T-helper 2 cell treated with Interferon-gamma antibody and Interleukin-4, amounts not matched to agents 5 μg/mL and 100 μg/mL, for 36 hours (primary cell): ENCODE data around the gene SOBP.
"Not testable (repeated sequence)": the region's sequence is repeated elsewhere in the genome, so short reads cannot be mapped to it uniquely, and the experiment has no call there.

Experiments
- DNase-seq: peaks from one replicate; pipeline ENCODE4 v3.0.0; 2021; ENCODE audit warnings: low spot score
- H3K27ac Mint-ChIP-seq: one replicate; pipeline ENCODE4 v1.8.0; 2021; ENCODE audit warnings: mild to moderate bottlenecking, mixed read lengths
- H3K27me3 Mint-ChIP-seq: one replicate; pipeline ENCODE4 v1.8.0; 2021; ENCODE audit warnings: low read depth, mixed read lengths
- H3K36me3 Mint-ChIP-seq: one replicate; pipeline ENCODE4 v1.8.0; 2021; ENCODE audit warnings: low read depth, mixed read lengths
- H3K4me1 Mint-ChIP-seq: one replicate; pipeline ENCODE4 v1.8.0; 2021; ENCODE audit warnings: low read depth, mixed read lengths
- H3K4me3 Mint-ChIP-seq: one replicate; pipeline ENCODE4 v1.8.0; 2022; ENCODE audit warnings: mild to moderate bottlenecking, moderate library complexity, mixed read lengths
- H3K9me3 Mint-ChIP-seq: one replicate; pipeline ENCODE4 v1.8.0; 2021; ENCODE audit warnings: mixed read lengths

SOBP gene

DNA sequence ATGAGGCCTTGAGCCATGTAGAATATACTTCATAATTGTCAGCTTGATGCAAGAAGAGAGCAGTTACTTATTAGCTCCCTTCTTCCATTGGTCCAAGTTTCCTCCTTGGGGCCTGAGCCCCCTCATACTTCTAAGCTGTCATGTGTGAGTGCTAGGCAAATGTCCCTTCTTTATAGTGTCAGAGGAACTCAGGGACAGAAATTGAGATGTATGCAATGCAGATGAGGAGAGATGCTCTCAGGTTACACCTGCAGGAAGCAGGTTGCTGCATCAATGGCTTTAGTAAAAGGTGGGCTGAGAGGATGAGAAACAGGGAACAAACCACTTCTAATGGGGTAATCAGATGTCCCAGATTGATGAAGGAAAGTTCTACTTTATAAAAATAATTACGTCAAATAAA lies 23.9 kb upstream of the SOBP start:
- Mint-ChIP-seq H3K4me3 (no peak overlapping the region), H3K27me3 (peaks cover 28% of the 10 kb centered on the region), H3K36me3 (no peaks in the 10 kb centered on the region), H3K9me3 (no peaks in the 10 kb centered on the region), H3K27ac (no peak overlapping the region), H3K4me1 (no peaks in the 10 kb centered on the region)
- no peak for DNase-seq

DNA sequence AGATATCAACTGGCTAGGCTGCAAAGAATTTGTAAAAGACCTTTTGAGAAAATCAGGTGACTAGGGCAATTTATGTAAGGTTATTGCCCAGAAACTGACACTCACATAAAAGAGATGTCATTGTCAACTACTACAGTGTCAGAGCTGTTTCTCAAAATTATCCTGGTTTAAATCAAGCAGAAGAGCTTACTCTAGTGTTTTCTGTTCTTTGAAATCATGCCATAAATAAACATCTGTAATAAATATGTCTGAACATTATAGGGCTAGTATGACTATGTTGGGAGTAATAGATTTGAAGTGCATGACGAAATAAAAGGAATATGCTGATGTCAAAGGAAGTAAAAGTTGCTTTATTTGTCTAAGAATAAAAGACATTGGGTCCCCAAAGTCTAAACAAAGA lies 19.6 kb upstream of the SOBP start:
- Mint-ChIP-seq H3K9me3 (no peaks in the 10 kb centered on the region), H3K27ac (no peak overlapping the region), H3K27me3 (peaks cover 45% of the 10 kb centered on the region), H3K4me3 (no peak overlapping the region), H3K36me3 (no peaks in the 10 kb centered on the region), H3K4me1 (no peaks in the 10 kb centered on the region)
- no peak for DNase-seq

DNA sequence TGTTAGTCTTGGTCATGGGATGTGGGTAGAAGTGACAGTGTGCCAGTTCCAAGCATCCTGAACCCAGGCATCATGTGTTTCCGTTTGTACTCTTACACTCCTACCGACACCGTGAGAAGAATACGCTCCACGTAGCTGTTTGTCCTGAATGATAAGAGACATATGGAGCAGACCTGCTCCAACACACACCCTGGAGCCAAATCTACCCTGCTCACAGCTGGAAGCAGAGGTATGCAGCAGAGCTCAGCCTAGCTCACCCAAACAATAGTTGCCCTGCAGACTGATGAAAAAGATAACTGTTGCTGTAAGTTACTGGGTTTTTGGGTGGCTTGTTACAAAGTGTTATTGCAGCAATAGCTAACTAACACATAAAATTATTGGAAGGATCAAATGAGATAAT lies 16.3 kb upstream of the SOBP start:
- Mint-ChIP-seq H3K36me3 (no peaks in the 10 kb centered on the region), H3K27me3 (peaks cover 41% of the 10 kb centered on the region), H3K4me1 (no peaks in the 10 kb centered on the region), H3K9me3 (no peaks in the 10 kb centered on the region), H3K4me3 (no peak overlapping the region), H3K27ac (no peak overlapping the region)
- DNase-seq, result no peak

DNA sequence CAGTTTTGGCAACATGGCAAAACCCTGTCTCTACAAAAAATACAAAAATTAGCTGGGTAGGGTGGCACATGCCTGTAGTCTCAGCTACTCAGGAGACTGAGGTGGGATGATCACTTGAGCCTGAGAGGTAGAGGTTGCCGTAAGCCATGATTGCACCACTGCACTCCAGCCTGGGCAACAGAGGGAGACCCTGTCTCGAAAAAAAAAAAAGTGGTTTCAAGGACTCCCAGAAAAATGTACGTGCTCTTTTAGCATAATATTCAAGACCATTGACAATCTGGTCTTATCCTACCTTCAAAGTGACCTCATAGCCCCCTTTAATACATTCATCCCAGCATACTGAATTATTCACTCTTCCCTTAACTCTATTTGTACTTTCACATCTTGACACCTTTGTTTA lies 14.6 kb upstream of the SOBP start:
- not testable (repeated sequence) for DNase-seq, H3K4me1 Mint-ChIP-seq, H3K4me3 Mint-ChIP-seq, H3K9me3 Mint-ChIP-seq, H3K36me3 Mint-ChIP-seq, H3K27ac Mint-ChIP-seq
- peaks cover 45% of the 10 kb centered on the region for H3K27me3 Mint-ChIP-seq

DNA sequence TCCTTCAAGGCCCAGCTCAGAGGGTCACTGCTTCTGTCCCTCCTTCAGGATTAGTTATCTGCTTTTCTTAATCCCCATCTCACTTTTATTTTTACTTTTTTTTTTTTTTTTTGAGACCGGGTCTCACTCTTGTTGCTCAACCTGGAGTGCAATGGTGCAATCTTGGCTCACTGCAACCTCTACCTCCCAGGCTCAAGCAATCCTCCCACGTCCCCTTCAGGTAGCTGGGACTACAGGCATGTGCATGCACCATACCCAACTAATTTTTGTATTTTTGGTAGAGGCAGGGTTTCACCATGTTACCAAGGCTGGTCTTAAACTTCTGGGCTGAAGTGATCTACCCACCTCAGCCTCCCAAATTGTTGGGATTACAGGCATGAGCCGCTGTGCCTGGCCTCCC lies 14.1 kb upstream of the SOBP start:
- not testable (repeated sequence) for H3K9me3 Mint-ChIP-seq, DNase-seq, H3K36me3 Mint-ChIP-seq, H3K4me1 Mint-ChIP-seq, H3K4me3 Mint-ChIP-seq, H3K27ac Mint-ChIP-seq
- peaks cover 48% of the 10 kb centered on the region for H3K27me3 Mint-ChIP-seq

DNA sequence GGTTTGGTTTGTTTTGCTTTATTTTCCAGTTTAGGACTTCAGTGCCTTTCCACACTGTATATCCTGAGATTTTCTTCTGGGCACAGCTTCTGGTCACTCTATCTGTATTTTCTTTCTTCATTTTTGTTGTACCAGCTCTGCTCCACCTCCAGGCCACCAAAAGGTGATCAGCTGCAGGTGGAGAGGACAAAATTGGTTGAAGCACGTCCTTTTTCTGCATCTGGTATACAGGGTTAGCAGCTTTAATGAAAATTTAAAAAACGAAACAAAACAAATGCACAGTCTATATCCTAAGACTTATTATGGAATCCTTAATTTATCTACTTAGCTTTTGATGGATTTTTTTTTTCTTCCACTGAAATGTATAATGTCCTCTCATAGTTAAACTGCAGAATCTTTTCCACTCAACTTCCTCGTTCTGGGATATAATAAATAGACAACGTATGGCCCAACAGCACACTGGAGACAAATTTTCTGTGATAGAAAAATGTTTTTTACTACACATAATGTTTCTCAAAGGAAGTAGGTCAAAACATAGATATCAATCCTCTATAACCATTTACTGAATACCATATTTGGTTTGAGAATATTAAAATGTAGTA lies 10.7 kb upstream of the SOBP start:
- Mint-ChIP-seq H3K27me3 (peaks cover 56% of the 10 kb centered on the region), H3K4me1 (no peaks in the 10 kb centered on the region), H3K27ac (no peak overlapping the region), H3K9me3 (no peaks in the 10 kb centered on the region), H3K36me3 (no peaks in the 10 kb centered on the region), H3K4me3 (no peak overlapping the region)
- DNase-seq, result no peak

DNA sequence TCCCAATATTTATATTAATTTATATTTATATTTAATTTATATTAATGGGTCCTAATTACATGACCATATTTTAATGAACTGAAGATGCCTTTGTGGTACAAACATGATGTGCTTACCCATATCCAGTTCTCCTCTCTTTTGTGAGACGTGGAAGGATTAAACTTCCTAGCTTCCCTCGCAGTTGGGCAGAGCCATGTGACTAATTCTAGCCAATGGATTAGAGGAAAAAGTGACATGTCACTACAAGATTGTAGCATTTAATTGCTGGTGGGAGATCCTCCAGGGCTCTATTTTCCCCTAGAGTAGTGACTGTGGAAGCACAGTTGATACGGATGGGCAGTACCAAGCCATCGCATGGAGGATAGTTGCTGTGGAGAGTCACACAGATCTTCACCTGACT lies 4.8 kb upstream of the SOBP start:
- Mint-ChIP-seq H3K4me3 (no peak overlapping the region), H3K27ac (no peak overlapping the region), H3K9me3 (no peaks in the 10 kb centered on the region), H3K36me3 (no peaks in the 10 kb centered on the region), H3K27me3 (peaks cover 63% of the 10 kb centered on the region), H3K4me1 (peaks cover 4% of the 10 kb centered on the region)
- no peak for DNase-seq

DNA sequence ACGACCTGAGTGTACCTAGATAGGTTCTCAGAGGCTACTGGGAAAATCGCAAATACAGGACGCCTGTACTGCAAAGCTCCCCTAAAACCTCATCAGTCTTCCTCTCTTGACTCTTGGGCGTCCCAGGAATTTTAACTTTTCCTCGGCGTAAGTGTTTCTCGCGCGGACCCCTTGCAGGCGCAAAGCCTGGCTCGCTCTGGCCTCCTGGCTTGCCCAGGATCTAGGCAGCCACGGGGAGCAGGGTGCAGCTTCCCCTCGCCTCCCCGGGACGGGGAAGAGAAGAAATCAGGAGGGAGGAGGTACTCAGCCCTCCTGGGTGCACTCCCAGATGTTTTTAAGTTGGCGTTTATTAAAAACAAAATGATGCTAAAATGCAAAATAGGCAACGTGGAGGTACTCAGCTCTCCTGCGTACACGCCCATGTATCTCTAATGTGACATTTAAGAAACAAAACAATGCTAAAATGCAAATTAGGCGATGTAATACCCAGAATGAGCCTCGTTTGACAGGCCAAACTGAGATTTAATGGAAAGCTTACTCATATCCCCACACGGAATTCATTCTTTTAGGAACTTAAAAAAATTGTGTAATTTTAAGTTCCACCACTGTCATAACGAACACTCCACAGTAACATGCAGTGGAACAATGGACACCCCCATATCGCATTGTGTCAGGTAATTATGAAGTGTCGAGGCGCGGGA lies 1.6 kb upstream of the SOBP start:
- Mint-ChIP-seq H3K36me3 (no peaks in the 10 kb centered on the region), H3K9me3 (no peaks in the 10 kb centered on the region), H3K4me1 (peaks cover 7% of the 10 kb centered on the region), H3K27me3 (peaks cover 54% of the 10 kb centered on the region), H3K27ac (no peak overlapping the region), H3K4me3 (peak overlapping the region; percentile 92)
- no peak for DNase-seq

DNA sequence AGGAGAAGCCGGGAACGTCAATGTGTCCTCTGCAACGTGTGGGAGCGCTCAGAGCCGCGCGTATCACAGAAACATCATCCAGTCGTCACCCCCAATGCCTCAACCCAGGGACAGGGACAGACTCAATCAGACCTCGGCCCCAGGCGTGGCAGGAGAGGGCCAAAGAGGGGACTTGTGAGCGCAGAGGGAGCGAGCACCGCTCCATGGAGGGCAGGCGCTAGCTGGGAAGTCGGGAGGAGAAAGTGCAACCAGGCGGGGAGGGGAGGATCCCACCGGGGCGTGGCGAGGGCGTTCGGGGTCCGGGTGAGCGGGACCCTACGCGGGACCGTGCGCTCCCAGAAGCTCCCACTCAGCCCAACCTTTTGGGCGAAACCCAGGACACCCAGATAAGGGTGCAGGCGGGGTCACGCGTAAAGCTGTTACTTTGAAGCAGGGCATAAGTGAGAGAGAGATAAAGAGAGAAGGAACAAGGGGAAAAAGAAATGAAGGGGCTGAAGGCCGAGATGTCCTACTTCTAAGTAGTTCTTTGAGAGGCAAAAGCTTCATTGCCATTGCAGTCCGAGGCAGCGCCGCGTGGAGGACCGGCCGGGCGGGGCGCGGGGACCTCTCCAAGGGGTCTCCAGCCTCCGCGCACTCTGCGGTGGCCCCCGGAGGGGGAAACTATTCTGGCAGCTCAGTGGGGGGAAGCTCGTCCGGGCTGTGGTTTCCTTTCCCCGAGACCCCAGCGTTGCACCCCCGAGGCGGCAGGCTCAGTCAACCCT lies 862 bp upstream of the SOBP start:
- Mint-ChIP-seq H3K9me3 (no peaks in the 10 kb centered on the region), H3K4me1 (peaks cover 7% of the 10 kb centered on the region), H3K27me3 (peaks cover 51% of the 10 kb centered on the region), H3K4me3 (peak overlapping the region; percentile 92), H3K36me3 (no peaks in the 10 kb centered on the region), H3K27ac (no peak overlapping the region)
- DNase-seq, result no peak

DNA sequence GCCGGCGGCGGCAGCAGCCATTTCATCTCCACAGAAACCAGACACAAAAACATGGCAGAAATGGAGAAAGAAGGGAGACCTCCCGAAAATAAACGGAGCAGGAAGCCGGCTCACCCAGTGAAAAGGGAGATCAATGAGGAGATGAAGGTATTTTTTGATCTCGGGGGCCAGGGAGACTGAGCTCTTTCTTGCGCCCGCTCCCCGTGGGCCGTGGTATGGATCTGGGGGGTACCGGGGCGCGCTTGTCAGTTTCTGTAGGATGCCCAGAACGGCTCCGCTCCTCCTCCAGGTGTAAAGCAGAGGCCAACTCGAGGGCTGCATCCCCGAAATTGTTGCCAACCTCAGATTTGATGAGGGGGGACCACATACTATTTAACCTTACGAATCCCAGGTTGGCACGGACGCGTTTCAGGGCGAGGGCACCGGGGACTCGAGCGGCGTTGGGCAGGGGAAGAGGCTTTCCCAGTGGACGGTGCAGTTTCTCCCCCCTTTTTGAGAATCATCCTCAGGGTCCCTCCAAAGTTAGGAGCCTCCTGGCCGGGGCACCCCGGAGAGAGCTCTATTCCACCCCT lies 735 bp downstream of the SOBP start:
- Mint-ChIP-seq H3K27me3 (peaks cover 40% of the 10 kb centered on the region), H3K27ac (no peak overlapping the region), H3K36me3 (no peaks in the 10 kb centered on the region), H3K9me3 (no peaks in the 10 kb centered on the region), H3K4me1 (peaks cover 7% of the 10 kb centered on the region), H3K4me3 (peak overlapping the region; percentile 81)
- no peak for DNase-seq

DNA sequence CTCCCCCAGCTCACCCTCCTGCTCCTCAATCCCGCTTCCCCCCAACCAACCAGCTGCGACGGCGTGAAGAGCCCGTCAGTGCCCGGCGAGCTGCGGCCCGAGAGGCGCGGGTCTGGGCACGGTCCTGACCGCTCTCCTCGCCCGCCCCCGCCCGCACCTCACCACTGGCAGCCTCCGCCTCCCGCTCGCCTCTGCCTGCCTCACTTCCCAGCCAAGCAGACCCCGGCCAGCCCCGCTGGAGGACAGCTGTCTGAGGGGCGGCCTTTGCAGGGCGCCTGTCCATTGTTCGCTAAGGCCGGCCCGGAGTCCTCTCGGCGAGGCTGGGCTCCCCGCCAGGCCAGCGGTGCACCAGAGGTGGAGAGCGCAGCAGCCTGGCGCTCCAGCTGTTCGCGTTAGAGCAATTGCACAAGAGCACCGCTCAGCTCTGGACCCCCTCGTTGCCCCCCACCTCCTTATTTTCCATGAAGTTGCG lies 1.3 kb downstream of the SOBP start:
- no peaks in the 10 kb centered on the region for H3K9me3 Mint-ChIP-seq
- peaks cover 7% of the 10 kb centered on the region for H3K4me1 Mint-ChIP-seq
- H3K27me3 Mint-ChIP-seq, result peaks cover 36% of the 10 kb centered on the region
- no peak for DNase-seq
- H3K27ac Mint-ChIP-seq, result no peak overlapping the region
- H3K4me3 Mint-ChIP-seq, result peak overlapping the region; percentile 81
- H3K36me3 Mint-ChIP-seq, result no peaks in the 10 kb centered on the region

DNA sequence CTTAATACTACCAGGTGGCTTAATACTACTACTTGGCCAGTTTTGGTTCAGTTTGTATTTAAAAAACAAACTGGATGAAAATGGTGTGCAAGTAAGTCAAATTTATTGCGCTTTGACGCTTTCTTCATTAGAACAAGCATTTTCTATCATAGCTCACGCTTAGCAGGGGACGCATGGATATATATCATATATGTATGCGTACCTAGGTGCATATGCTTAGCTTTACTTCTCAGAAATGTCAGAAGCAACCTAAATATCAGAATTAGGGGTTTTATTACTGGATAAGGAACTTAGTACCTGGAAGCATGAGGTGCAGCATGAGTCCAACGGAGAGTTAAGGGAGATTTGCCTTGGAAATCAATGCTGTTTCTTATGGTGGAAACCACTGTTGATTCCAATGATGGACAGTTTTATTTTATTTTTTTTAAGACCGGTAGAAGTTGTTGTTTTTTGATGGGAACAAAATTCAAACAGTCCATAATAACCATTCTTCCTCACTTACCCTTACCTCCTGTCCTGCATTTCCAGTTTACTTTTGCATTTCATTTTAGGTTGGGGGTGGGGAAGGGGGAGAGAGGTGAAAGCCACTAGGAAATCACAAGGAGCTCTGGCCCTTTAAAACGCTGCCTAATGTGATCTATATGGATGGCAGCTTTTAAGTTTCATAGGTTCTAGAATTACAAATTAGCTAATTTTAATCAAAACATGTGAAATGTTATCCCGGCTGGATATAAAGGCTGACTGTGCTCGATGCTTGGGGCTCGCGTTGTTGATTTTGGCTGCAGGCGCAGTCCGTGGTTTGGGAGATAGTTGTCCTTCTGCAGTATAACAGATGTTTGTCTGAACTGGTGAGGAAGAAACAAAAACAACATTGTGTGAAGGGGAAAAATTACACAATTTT lies 2.1 kb downstream of the SOBP start:
- peaks cover 7% of the 10 kb centered on the region for H3K4me1 Mint-ChIP-seq
- peak overlapping the region; percentile 81 for H3K4me3 Mint-ChIP-seq
- no peak for DNase-seq
- peaks cover 28% of the 10 kb centered on the region for H3K27me3 Mint-ChIP-seq
- no peak overlapping the region for H3K27ac Mint-ChIP-seq
- no peaks in the 10 kb centered on the region for H3K36me3 Mint-ChIP-seq
- H3K9me3 Mint-ChIP-seq, result no peaks in the 10 kb centered on the region

DNA sequence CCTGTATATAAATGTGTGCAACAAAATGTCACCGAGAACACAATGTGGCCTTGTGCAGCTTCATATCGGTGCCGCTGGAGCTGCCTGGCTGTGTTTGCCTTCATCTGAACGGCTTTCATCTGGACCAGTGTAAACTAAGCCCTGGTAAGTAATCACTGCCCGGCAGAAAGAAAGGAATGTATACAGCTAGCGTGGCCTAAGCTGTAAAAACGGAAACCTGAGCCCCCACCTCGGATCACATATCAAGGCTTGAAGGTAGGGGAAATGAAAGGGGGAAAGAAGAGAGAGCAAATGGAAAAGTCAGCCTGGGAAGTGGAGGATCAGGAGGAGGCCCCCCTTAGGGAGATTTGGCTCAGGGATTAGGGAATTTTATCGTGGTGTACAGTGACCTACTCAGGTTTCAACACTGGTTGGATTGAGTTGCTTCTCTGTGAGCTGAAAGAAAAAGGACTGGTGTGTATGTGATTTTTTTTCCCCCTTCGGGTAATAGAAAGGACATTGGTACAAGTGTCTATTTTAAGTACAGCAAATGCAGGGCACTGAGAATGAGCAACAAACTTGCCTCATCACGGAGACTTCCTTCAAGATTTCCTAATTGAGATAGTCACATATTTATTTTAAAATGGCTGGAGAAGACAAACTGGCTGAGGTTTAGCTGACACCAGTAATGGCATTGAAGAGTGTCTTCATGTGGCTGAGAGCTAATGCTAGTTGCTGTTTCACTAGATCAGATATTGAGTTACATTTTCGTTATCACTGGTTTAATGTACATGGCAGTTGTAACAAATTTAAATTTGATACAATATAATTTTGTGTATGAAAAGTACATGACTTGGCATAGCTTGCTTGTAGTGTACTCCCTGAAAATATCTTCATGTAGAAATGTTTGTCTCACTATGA lies 3.5 kb downstream of the SOBP start:
- no peak for DNase-seq
- no peak overlapping the region for H3K4me3 Mint-ChIP-seq
- H3K36me3 Mint-ChIP-seq, result no peaks in the 10 kb centered on the region
- no peaks in the 10 kb centered on the region for H3K9me3 Mint-ChIP-seq
- H3K27ac Mint-ChIP-seq, result no peak overlapping the region
- peaks cover 21% of the 10 kb centered on the region for H3K27me3 Mint-ChIP-seq
- H3K4me1 Mint-ChIP-seq, result peaks cover 7% of the 10 kb centered on the region
